ENCODE data around the gene B4GALT5.

DNA sequence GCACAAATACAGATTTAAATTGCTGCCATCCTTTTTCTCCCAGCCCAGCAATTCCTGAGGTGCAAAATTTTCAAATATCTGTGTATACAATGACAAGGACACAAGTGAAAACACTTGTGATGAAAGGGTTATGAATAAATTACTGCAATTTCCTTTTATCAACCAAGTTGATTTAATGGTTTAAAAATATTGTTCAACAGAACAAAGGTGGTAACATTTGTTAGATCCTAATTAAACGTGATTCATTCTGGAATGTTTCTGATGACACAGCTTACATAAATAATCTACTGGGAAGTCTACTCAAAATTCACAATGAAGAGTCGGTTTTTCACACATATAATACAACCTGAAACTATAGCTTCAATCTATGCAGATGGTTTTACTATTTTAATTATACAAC lies 17.1 kb downstream of the B4GALT5 start:
- TF ChIP-seq, protein P1, sequence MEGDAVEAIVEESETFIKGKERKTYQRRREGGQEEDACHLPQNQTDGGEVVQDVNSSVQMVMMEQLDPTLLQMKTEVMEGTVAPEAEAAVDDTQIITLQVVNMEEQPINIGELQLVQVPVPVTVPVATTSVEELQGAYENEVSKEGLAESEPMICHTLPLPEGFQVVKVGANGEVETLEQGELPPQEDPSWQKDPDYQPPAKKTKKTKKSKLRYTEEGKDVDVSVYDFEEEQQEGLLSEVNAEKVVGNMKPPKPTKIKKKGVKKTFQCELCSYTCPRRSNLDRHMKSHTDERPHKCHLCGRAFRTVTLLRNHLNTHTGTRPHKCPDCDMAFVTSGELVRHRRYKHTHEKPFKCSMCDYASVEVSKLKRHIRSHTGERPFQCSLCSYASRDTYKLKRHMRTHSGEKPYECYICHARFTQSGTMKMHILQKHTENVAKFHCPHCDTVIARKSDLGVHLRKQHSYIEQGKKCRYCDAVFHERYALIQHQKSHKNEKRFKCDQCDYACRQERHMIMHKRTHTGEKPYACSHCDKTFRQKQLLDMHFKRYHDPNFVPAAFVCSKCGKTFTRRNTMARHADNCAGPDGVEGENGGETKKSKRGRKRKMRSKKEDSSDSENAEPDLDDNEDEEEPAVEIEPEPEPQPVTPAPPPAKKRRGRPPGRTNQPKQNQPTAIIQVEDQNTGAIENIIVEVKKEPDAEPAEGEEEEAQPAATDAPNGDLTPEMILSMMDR (IDR thresholded peaks at IDR 0.05): no peak
- TF ChIP-seq POLR2A (IDR thresholded peaks at IDR 0.05): no peak

Data from lower leg skin (tissue), 3 donors.